WTC11 (cell line): ENCODE measurements around the gene ADAMTS9. TPM values are rescaled to one million over a fixed set of nuclear protein-coding genes. Genes with fewer than 3 reads are reported as not detected.

Experiments used
- ATAC-seq: fragments of 200-7000 bp; cut with Tn5 transposase; 2 replicates; pipeline ENCODE4 v1.10.0; 2021; ENCODE audit warnings: mild to moderate bottlenecking, moderate library complexity
- CTCF ChIA-PET: fragments of 300-600 bp; sonication (Branson Sonifier 250); formaldehyde crosslinking; loops from one replicate; lab custom pipeline; 2021; ENCODE audit warnings: antibody characterized with exemption; lab: Charles Lee
- POLR2A ChIA-PET: fragments of 350-600 bp; sonication (Branson Sonifier 250); formaldehyde crosslinking; loops from one replicate; lab custom pipeline; 2021; ENCODE audit warnings: antibody characterized with exemption; lab: Charles Lee
- DNase-seq: peaks from one replicate; pipeline ENCODE4 v3.0.0; 2021; ENCODE audit warnings: low spot score
- H3K27ac Mint-ChIP-seq: 2 replicates; pipeline ENCODE4 v1.8.0; 2021; ENCODE audit warnings: mixed read lengths
- H3K27me3 Mint-ChIP-seq: 2 replicates; pipeline ENCODE4 v1.8.0; 2021; ENCODE audit warnings: low read depth, mild to moderate bottlenecking, moderate library complexity, mixed read lengths
- H3K36me3 Mint-ChIP-seq: 2 replicates; pipeline ENCODE4 v1.8.0; 2021; ENCODE audit warnings: mixed read lengths
- H3K4me1 Mint-ChIP-seq: 2 replicates; pipeline ENCODE4 v1.8.0; 2022; ENCODE audit warnings: mixed read lengths
- H3K4me3 Mint-ChIP-seq: 2 replicates; pipeline ENCODE4 v1.8.0; 2021; ENCODE audit warnings: mild to moderate bottlenecking, moderate library complexity, mixed read lengths
- H3K9me3 Mint-ChIP-seq: 2 replicates; pipeline ENCODE4 v1.8.0; 2021; ENCODE audit warnings: mixed read lengths
- ATF2 ChIP-seq: sonication (generic); formaldehyde crosslinking; IDR thresholded peaks from 2 replicates; pipeline ENCODE4 v1.8.1; 2022; ENCODE audit warnings: low read depth, missing genetic modification reagents, borderline replicate concordance
- E2F1 ChIP-seq: sonication (generic); formaldehyde crosslinking; IDR thresholded peaks from 2 replicates; pipeline ENCODE4 v1.8.0; 2022; ENCODE audit warnings: mild to moderate bottlenecking, missing genetic modification reagents
- EMX1 ChIP-seq: fragments of 250-450 bp; sonication (Bioruptor Pico); IDR thresholded peaks from 2 replicates; pipeline ENCODE4 v1.8.0; 2021; ENCODE audit warnings: mild to moderate bottlenecking
- ETV6 ChIP-seq: sonication (generic); formaldehyde crosslinking; IDR thresholded peaks from 2 replicates; pipeline ENCODE4 v1.8.1; 2022; ENCODE audit warnings: mild to moderate bottlenecking, missing genetic modification reagents
- FOXP1 ChIP-seq: sonication (generic); formaldehyde crosslinking; IDR thresholded peaks from 2 replicates; pipeline ENCODE4 v1.8.0; 2022; ENCODE audit warnings: missing genetic modification reagents, mild to moderate bottlenecking, moderate library complexity, borderline replicate concordance
- GTF2I ChIP-seq: fragments of 250-450 bp; sonication (Bioruptor Pico); conservative IDR thresholded peaks from 2 replicates; pipeline ENCODE4 v1.4.0; 2021; ENCODE audit warnings: mild to moderate bottlenecking
- HMGA2 ChIP-seq: fragments of 250-450 bp; sonication (Bioruptor Pico); IDR thresholded peaks from 2 replicates; pipeline ENCODE4 v1.4.0; 2021; ENCODE audit warnings: mild to moderate bottlenecking, moderate library complexity
- IRF1 ChIP-seq: sonication (generic); formaldehyde crosslinking; IDR thresholded peaks from 2 replicates; pipeline ENCODE4 v1.8.0; 2023; ENCODE audit warnings: missing genetic modification reagents
- RELA ChIP-seq: sonication (generic); formaldehyde crosslinking; IDR thresholded peaks from 2 replicates; pipeline ENCODE4 v1.8.1; 2022; ENCODE audit warnings: missing genetic modification reagents, mild to moderate bottlenecking, borderline replicate concordance
- TEAD1 ChIP-seq: sonication (generic); formaldehyde crosslinking; IDR thresholded peaks from 2 replicates; pipeline ENCODE4 v1.8.0; 2022; ENCODE audit warnings: mild to moderate bottlenecking, missing genetic modification reagents
- TEAD4 ChIP-seq: sonication (generic); formaldehyde crosslinking; IDR thresholded peaks from 2 replicates; pipeline ENCODE4 v1.8.0; 2022; ENCODE audit warnings: mild to moderate bottlenecking, missing genetic modification reagents
- TP53 ChIP-seq: sonication (generic); formaldehyde crosslinking; IDR thresholded peaks from 2 replicates; pipeline ENCODE4 v1.8.1; 2023; ENCODE audit warnings: mild to moderate bottlenecking, missing genetic modification reagents
- ZMAT4 ChIP-seq: fragments of 250-450 bp; sonication (Bioruptor Pico); IDR thresholded peaks from 2 replicates; pipeline ENCODE4 v1.9.0; 2021; ENCODE audit warnings: mild to moderate bottlenecking
- ZNF121 ChIP-seq: sonication (generic); formaldehyde crosslinking; IDR thresholded peaks from 2 replicates; pipeline ENCODE4 v1.8.0; 2023; ENCODE audit warnings: missing genetic modification reagents
- ZNF263 ChIP-seq: sonication (generic); formaldehyde crosslinking; IDR thresholded peaks from 2 replicates; pipeline ENCODE4 v1.8.1; 2022; ENCODE audit warnings: low read depth, mild to moderate bottlenecking, moderate library complexity, missing genetic modification reagents
- ZNF281 ChIP-seq: sonication (generic); formaldehyde crosslinking; IDR thresholded peaks from 2 replicates; pipeline ENCODE4 v1.8.0; 2023; ENCODE audit warnings: mild to moderate bottlenecking, missing genetic modification reagents
- ZNF532 ChIP-seq: fragments of 250-450 bp; sonication (Bioruptor Pico); IDR thresholded peaks from 2 replicates; pipeline ENCODE4 v1.9.0; 2021; ENCODE audit warnings: mild to moderate bottlenecking, borderline replicate concordance
- ZSCAN18 ChIP-seq: fragments of 250-450 bp; sonication (Bioruptor Pico); IDR thresholded peaks from 2 replicates; pipeline ENCODE4 v2.1.2; 2022; ENCODE audit warnings: mild to moderate bottlenecking, moderate library complexity
- total RNA-seq: library from RNA; stranded (reverse); gene quantifications from 3 replicates; pipeline ENCODE4 v1.2.3, GENCODE V29; 2021

ADAMTS9 gene
- total RNA-seq, 1 experiment from 2014 or later: 3.1 TPM

GRCh38 chr3:64664397-64664796 lies 23.4 kb downstream of the ADAMTS9 start (continued):
- TF ChIP-seq ZMAT4 (CRISPR knock-in tag) (no peak), ATF2 (CRISPR knock-in tag) (no peak), RELA (no peak), TEAD4 (no peak), ZNF263 (CRISPR knock-in tag) (no peak), TP53 (CRISPR knock-in tag) (no peak)

- no peak for ATAC-seq
- POLR2A ChIA-PET: no interaction called here
These were observed 28.2 kb downstream of the ADAMTS9 start for GRCh38 chr3:64659617-64659978.

More at GRCh38 chr3:64659617-64659978, 28.2 kb downstream of the ADAMTS9 start:
- no peak for DNase-seq
- TF ChIP-seq HMGA2 (CRISPR knock-in tag) (no peak), ZNF532 (no peak), EMX1 (no peak), ATF2 (CRISPR knock-in tag) (no peak), ZNF281 (CRISPR knock-in tag) (no peak), ETV6 (CRISPR knock-in tag) (no peak), IRF1 (CRISPR knock-in tag) (no peak), ZSCAN18 (CRISPR knock-in tag) (no peak), FOXP1 (CRISPR knock-in tag) (no peak), E2F1 (CRISPR knock-in tag) (no peak), TEAD1 (CRISPR knock-in tag) (no peak), GTF2I (CRISPR knock-in tag) (no peak), ZNF121 (CRISPR knock-in tag) (no peak), TEAD4 (no peak)
- H3K27me3 Mint-ChIP-seq: no peaks in the 10 kb centered on the region
- no peak overlapping the region for H3K4me3 Mint-ChIP-seq
- H3K36me3 Mint-ChIP-seq: peaks cover 5% of the 10 kb centered on the region; the same call in 1 of the 2 replicates
- CTCF ChIA-PET: no interaction called here
- no peaks in the 10 kb centered on the region for H3K4me1 Mint-ChIP-seq
- peaks cover 12% of the 10 kb centered on the region for H3K9me3 Mint-ChIP-seq
- no peak overlapping the region for H3K27ac Mint-ChIP-seq
